ENCODE results near the gene ITGB8.

DNA sequence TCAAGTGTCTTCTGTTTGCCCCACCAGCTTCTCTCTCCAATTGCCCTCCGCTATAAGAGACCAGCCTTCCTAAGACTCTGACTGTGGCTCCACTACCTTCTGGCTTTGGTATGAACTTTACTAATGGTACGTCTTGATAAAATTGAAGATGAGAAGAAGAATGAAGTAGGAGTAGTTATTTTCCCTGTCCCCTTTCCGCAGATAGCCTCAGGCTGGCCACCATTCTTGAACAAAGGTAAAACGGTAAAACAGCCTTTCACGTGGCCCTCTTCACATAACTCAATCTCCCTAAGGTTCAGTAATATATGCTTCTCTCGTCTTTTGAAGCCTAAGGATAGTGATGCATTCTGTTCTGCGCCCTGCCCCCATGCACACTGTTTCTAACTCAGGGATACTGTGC, 9.9 kb upstream of the ITGB8 start:
- TF ChIP-seq RARB (CRISPR knock-in tag; IDR thresholded peaks at IDR 0.05) (no peak), TOX (CRISPR knock-in tag; IDR thresholded peaks at IDR 0.05; ENCODE audit: borderline replicate concordance) (no peak), SNAI2 (CRISPR knock-in tag; IDR thresholded peaks at IDR 0.05) (no peak), ZNF70 (CRISPR knock-in tag; IDR thresholded peaks at IDR 0.05) (no peak), ZFP30 (CRISPR knock-in tag; IDR thresholded peaks at IDR 0.05) (no peak)
- TF ChIP-seq, protein P1, sequence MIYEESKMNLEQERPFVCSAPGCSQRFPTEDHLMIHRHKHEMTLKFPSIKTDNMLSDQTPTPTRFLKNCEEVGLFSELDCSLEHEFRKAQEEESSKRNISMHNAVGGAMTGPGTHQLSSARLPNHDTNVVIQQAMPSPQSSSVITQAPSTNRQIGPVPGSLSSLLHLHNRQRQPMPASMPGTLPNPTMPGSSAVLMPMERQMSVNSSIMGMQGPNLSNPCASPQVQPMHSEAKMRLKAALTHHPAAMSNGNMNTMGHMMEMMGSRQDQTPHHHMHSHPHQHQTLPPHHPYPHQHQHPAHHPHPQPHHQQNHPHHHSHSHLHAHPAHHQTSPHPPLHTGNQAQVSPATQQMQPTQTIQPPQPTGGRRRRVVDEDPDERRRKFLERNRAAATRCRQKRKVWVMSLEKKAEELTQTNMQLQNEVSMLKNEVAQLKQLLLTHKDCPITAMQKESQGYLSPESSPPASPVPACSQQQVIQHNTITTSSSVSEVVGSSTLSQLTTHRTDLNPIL (CRISPR knock-in tag; IDR thresholded peaks at IDR 0.05; ENCODE audit: low read depth), result no peak
